ENCODE data around the gene CRTC2. TPM values are rescaled to one million over a fixed set of nuclear protein-coding genes. Genes with fewer than 3 reads are reported as not detected.

The CRTC2 gene
- total RNA-seq, 2 experiments from 2014 or later: 147 to 152 TPM

DNA sequence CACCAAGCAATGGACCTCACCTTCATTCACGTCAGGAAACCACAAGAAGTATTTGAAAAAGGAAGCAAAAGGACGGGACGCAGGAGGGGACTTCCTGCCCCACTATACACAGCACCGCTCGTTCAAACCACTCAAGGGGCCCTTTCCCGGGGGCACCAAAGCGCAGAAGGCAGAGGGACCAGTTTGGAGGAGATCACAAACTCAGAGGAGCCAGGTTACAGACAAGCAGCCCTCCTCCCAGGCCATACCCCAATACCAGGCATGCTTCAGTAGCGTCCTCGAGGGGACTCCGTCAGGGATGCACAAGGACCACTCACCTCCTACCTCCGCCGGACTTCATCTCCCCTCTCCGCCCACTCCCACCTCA, 685 bp downstream of the CRTC2 start:
- Histone ChIP-seq H3K4me3 (ENCODE audit: low read length) (peak overlapping the region; percentile 75), H3K4me1 (ENCODE audit: insufficient read depth, low read length) (peaks cover 60% of the 10 kb centered on the region), H3K27me3 (ENCODE audit: control insufficient read depth in 1 of 2, insufficient read depth in 2 of 2, low read length in 2 of 2) (no peaks in the 10 kb centered on the region), H3K27ac (ENCODE audit: low read depth in 1 of 2, low read length in 2 of 2) (peak overlapping the region; percentile 89 to 91), H3K9me3 (ENCODE audit: control insufficient read depth in 1 of 2, insufficient read depth in 1 of 2, low read length in 2 of 2) (no peaks in the 10 kb centered on the region), H3K36me3 (ENCODE audit: insufficient read depth, low read length) (peaks cover 22% of the 10 kb centered on the region)
- H3K27ac Mint-ChIP-seq: peak overlapping the region; percentile 89
- TF ChIP-seq, protein P1, sequence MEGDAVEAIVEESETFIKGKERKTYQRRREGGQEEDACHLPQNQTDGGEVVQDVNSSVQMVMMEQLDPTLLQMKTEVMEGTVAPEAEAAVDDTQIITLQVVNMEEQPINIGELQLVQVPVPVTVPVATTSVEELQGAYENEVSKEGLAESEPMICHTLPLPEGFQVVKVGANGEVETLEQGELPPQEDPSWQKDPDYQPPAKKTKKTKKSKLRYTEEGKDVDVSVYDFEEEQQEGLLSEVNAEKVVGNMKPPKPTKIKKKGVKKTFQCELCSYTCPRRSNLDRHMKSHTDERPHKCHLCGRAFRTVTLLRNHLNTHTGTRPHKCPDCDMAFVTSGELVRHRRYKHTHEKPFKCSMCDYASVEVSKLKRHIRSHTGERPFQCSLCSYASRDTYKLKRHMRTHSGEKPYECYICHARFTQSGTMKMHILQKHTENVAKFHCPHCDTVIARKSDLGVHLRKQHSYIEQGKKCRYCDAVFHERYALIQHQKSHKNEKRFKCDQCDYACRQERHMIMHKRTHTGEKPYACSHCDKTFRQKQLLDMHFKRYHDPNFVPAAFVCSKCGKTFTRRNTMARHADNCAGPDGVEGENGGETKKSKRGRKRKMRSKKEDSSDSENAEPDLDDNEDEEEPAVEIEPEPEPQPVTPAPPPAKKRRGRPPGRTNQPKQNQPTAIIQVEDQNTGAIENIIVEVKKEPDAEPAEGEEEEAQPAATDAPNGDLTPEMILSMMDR (IDR thresholded peaks at IDR 0.05): no peak
- peaks cover 45% of the 10 kb centered on the region for H3K36me3 Mint-ChIP-seq (ENCODE audit: low read depth)
- H3K4me3 Mint-ChIP-seq: peak overlapping the region; percentile 94
- DNase-seq (peak in 9 of 14 experiments; percentile 23 to 80 (median 41)), ATAC-seq (ENCODE audit: poor library complexity) (peak; percentile 6)
- peaks cover 64% of the 10 kb centered on the region for H3K4me1 Mint-ChIP-seq (ENCODE audit: low read depth)
- no peaks in the 10 kb centered on the region for H3K9me3 Mint-ChIP-seq
- no peaks in the 10 kb centered on the region for H3K27me3 Mint-ChIP-seq
- intact Hi-C loops (cut with DNase I, micrococcal nuclease): loop anchor here (1.0 to 5.0 kb wide), 8 partner anchors 10 to 35 kb away; partner anchors contain the start of genes JTB (in 2 of the 2), RPS27 (in 2 of the 2), CREB3L4 (in 1 of the 2) and DENND4B (in 1 of the 2)
- ChIA-PET POLR2A (interaction anchor here (0.6 to 5.0 kb wide), 13 partner anchors 9 to 182 kb away, joined by 3 to 85 read pairs (median 4); partner anchors contain the start of genes CREB3L4, DENND4B, GATAD2B and JTB), CTCF (interaction anchor here (0.6 to 3.9 kb wide), 5 partner anchors 9 to 148 kb away, joined by 3 to 31 read pairs (median 15); partner anchors contain the start of genes CREB3L4, DENND4B, JTB and RAB13)

DNA sequence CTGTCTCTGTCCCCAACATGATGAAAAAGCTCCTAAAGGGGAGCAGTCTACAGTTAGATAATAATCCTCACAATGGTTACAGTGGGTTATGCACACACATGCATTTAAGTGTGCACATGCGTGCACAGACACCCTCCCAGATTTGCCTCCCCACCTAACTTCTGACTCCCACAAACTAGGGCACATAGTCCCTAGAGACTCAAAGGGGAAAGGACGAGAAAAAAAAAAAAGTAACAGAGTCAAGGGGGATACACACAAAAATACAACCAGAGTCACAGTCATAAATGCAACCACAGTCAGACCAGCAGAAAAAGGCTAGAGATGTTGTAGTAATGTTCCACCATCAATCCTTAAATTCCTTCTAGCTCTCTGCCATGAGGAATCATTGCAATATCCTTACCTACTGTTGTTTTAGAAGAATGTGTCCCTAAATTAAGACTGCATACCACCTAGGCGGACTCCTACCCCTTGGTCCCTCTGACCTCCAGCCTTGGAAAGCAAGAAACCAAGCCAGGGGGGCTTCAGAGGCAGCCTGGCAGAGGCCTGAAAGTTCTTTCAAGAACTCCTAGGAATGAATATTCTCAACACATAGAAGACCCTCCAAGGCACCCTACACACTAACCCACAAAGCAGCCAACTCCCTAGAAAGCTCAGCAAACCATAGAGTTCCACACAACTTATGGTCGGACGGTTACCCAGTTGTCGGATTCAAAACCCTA, 1.3 kb downstream of the CRTC2 start:
- intact Hi-C loops (cut with DNase I, micrococcal nuclease): loop anchor here in 1 of 2 experiments (5.0 kb wide), 1 partner anchor 35 kb away; the partner anchor contains the start of gene GATAD2B
- no peaks in the 10 kb centered on the region for H3K27me3 ChIP-seq (ENCODE audit: control insufficient read depth in 1 of 2, insufficient read depth in 2 of 2, low read length in 2 of 2)
- peak overlapping the region; percentile 75 for H3K4me3 ChIP-seq (ENCODE audit: low read length)
- peak overlapping the region; percentile 89 to 91 for H3K27ac ChIP-seq (ENCODE audit: low read depth in 1 of 2, low read length in 2 of 2)
- no peak for ATAC-seq (ENCODE audit: poor library complexity)
- Mint-ChIP-seq H3K4me3 (peak overlapping the region; percentile 94), H3K27me3 (no peaks in the 10 kb centered on the region), H3K4me1 (ENCODE audit: low read depth) (peaks cover 58% of the 10 kb centered on the region), H3K27ac (peak overlapping the region; percentile 89), H3K36me3 (ENCODE audit: low read depth) (peaks cover 51% of the 10 kb centered on the region), H3K9me3 (no peaks in the 10 kb centered on the region)
- TF ChIP-seq, protein P1 (IDR thresholded peaks at IDR 0.05): no peak
- peaks cover 27% of the 10 kb centered on the region for H3K36me3 ChIP-seq (ENCODE audit: insufficient read depth, low read length)
- no peak for DNase-seq
- ChIA-PET POLR2A (interaction anchor here (0.6 to 5.0 kb wide), 10 partner anchors 8 to 174 kb away, joined by 3 to 85 read pairs (median 24); partner anchors contain the start of genes CREB3L4, DENND4B, GATAD2B and JTB), CTCF (interaction anchor here (0.6 to 3.9 kb wide), 4 partner anchors 10 to 148 kb away, joined by 4 to 31 read pairs (median 22); partner anchors contain the start of genes CREB3L4, DENND4B and RAB13)
- no peaks in the 10 kb centered on the region for H3K9me3 ChIP-seq (ENCODE audit: control insufficient read depth in 1 of 2, insufficient read depth in 1 of 2, low read length in 2 of 2)
- peaks cover 58% of the 10 kb centered on the region for H3K4me1 ChIP-seq (ENCODE audit: insufficient read depth, low read length)

DNA sequence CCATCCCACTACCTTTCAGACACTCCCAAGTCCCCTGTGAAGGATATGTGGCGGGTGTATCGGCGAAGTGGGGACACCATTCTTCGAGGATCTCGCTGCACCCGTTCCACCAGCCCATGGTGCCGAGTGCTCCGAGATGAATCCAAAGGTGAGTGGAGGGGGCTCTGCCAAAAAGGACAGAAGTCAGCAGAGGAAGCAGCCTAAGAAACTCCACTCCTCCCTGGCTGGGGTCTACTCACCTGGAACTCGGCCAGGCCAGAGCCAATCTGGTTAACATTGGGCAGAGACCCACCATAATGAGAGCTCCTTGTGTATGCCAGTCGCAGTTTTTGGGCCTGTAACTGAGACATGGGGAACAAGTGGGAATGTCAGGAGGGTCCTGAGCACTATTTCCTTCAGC, 3.6 kb downstream of the CRTC2 start:
- Mint-ChIP-seq H3K27me3 (no peaks in the 10 kb centered on the region), H3K27ac (peak overlapping the region; percentile 89), H3K36me3 (ENCODE audit: low read depth) (peaks cover 67% of the 10 kb centered on the region), H3K4me1 (ENCODE audit: low read depth) (peaks cover 53% of the 10 kb centered on the region), H3K9me3 (no peaks in the 10 kb centered on the region), H3K4me3 (peak overlapping the region; percentile 74)
- Histone ChIP-seq H3K27ac (ENCODE audit: low read depth in 1 of 2, low read length in 2 of 2) (peak overlapping the region in 1 of 2 donors; percentile 14), H3K27me3 (ENCODE audit: control insufficient read depth in 1 of 2, insufficient read depth in 2 of 2, low read length in 2 of 2) (no peaks in the 10 kb centered on the region), H3K36me3 (ENCODE audit: insufficient read depth, low read length) (peaks cover 51% of the 10 kb centered on the region), H3K9me3 (ENCODE audit: control insufficient read depth in 1 of 2, insufficient read depth in 1 of 2, low read length in 2 of 2) (no peaks in the 10 kb centered on the region), H3K4me1 (ENCODE audit: insufficient read depth, low read length) (peaks cover 55% of the 10 kb centered on the region), H3K4me3 (ENCODE audit: low read length) (no peak overlapping the region)
- ChIA-PET CTCF (interaction anchor here (1.7 kb wide), 1 partner anchor 8 kb away, joined by 4 read pairs; the partner anchor contains the start of gene DENND4B), POLR2A (interaction anchor here (0.6 to 1.2 kb wide), 2 partner anchors 8 to 39 kb away, joined by 3 to 4 read pairs; partner anchors contain the start of gene SLC39A1)
- ATAC-seq (ENCODE audit: poor library complexity) (no peak), DNase-seq (no peak)
- TF ChIP-seq, protein P1 (IDR thresholded peaks at IDR 0.05): no peak
- intact Hi-C loops (cut with DNase I, micrococcal nuclease): loop anchor here in 1 of 2 experiments (5.0 kb wide), 1 partner anchor 33 kb away; the partner anchor contains the start of gene GATAD2B

Data from CD4-positive, alpha-beta T cell (primary cell).